NCI-H82 (cell line): ENCODE results near the gene CBY2.
"Not testable (repeated sequence)": the region's sequence is repeated elsewhere in the genome, so short reads cannot be mapped to it uniquely, and the experiment has no call there.

Experiments
- DNase-seq: peaks from one replicate; lab custom pipeline; 2025; lab: John Stamatoyannopoulos, UW

CBY2 gene

GRCh38 chr13:45748941-45749759 lies 47.0 kb downstream of the CBY2 start:
- peak; percentile 96 for DNase-seq

GRCh38 chr13:45750566-45750965 lies 48.4 kb downstream of the CBY2 start:
- no peak for DNase-seq

GRCh38 chr13:45751885-45752284 lies 49.8 kb downstream of the CBY2 start:
- peak; percentile 83 for DNase-seq

GRCh38 chr13:45752510-45752909 lies 50.4 kb downstream of the CBY2 start:
- DNase-seq: no peak

- not testable (repeated sequence) for DNase-seq
Observed at GRCh38 chr13:45756498-45756897, 54.4 kb downstream of the CBY2 start.

- not testable (repeated sequence) for DNase-seq
Observed at GRCh38 chr13:45757589-45757988, 55.5 kb downstream of the CBY2 start.

GRCh38 chr13:45763419-45763818 lies 61.3 kb downstream of the CBY2 start:
- DNase-seq: no peak
